ENCODE measurements around the gene BCL2L11.
A peak's percentile ranks its signal among the peaks of the same experiment; 100 is the strongest.
"Not testable (repeated sequence)": the region's sequence is repeated elsewhere in the genome, so short reads cannot be mapped to it uniquely, and the experiment has no call there.

Gene BCL2L11, protein sequence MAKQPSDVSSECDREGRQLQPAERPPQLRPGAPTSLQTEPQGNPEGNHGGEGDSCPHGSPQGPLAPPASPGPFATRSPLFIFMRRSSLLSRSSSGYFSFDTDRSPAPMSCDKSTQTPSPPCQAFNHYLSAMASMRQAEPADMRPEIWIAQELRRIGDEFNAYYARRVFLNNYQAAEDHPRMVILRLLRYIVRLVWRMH

DNA sequence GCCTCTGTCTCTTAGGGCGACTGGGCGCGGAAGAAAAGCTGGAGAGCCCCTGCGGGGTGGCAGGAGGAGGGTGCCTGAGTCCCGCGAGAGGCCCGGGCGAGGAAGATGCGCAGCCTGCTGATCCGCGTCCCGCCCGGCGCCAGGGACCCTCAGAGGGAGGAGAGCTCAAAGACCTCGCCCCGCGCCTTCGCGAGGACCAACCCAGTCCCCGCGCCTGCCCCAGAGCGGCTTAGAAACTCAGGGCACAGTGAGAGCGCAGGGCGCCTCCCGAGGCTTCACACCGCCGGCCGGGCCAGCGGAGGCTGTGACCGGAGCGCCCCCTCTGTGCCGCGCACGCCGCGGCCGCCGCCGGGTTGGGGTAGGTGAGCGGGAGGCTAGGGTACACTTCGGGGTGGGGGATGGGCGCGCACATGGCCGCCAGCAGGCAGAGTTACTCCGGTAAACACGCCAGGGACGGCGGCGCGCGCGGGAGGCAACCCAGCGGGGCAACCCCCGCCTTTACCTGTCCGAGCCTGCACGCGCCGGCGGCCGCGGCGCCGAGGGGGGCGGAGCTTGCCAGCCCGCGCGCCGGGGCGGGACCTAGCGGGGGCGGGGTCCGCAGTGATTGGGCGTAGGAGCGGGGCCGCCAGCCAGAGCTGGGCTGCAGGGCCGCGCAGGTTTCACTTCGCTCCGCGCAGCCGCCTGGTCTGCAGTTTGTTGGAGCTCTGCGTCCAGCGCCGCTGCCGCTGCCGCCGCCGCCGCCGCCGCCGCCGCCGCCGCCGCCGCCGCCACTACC, at the start of gene BCL2L11:
BCL2L11 (plus strand) TSS at position 662 of the 775 bp plus-strand sequence. CDS start 2,832 bp downstream, outside the sequence.
- DNase-seq, result peak; percentile 79

DNA sequence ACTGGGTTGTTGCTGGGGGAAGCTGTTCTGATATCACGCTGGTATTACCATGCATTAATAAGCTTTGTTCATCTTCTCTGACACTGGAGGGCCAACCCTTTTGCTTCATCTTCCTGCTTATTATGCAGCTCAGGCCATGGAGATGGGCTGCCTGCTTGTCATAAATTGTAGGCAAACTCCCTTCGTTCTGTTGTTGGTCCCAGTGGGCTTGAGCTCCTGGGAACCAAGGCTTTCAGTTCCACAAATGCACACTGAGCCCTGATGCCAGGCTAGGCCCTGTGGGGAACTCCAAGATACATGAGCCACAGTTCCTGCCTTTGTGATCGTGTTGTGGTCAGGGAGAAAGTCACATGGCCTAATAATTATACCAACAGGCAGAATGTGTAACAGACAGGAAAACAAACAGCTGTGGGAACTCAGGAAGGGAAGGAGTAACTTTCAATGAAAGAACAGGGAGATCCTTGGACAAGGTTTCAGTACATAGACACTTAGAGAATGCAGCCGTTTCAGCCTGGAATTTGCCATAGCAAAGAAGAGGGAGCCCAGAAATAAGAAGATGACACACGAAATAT, 49.0 kb upstream of the BCL2L11 start:
- DNase-seq, result no peak

DNA sequence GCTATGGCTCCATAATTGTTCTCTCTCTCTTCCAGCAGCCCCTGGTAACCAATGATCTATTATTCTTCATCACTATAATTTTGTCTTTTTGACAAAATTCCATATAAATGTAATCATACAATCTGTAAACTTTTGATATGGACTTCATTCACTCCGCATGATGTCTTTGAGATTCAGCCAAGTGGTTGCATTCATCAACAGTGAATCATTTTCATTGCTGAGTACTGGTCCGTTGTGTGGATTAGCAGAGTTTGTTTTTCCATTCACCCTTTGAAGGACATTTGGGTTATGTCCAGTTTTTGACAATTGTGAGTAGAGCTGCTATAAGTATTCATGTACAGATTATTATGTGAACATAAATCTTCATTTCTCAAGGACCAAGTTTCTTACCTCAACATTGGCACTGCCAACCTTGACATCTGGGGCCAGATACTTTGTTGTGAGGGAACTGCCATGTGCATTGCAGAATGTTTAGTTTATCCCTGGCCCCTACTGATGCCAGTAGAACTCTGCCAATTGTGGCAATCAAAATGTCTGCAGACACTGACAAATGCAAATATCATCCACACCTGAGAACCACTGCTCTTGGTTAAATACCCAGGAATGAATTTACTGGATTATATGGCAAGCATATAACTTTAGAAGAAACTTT, 48.4 kb upstream of the BCL2L11 start:
- DNase-seq, result no peak

DNA sequence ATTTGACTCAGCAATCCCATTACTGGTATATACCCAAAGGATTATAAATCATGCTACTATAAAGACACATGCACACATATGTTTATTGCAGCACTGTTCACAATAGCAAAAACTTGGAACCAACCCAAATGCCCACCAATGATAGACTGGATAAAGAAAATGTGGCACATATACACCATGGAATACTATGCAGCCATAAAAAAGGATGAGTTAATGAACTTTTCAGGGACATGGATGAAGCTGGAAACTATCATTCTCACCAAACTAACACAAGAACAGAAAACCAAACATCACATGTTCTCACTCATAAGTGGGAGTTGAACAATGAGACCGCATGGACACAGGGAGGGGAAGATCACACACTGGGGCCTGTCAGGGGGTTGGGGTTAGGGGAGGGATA, 38.1 kb upstream of the BCL2L11 start:
- DNase-seq, result not testable (repeated sequence)

DNA sequence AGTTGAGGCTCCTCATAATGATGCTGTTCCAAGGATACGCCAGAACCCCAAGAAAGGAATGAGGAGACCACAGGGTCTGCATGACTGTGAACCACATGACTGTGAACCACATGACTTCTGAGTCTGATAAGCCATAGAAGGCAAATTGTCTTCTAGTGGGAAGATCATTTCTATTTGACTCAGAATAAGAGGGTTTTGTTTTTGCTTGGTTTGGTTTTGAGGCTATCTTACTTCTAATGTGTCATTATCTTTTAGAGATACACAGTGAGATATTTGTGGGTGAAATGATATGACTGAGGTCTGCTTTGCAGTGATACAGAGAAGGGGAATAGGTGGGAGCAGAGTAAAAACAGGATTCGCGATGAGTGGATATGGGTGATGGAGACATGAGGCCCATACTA, 28.9 kb upstream of the BCL2L11 start:
- no peak for DNase-seq

DNA sequence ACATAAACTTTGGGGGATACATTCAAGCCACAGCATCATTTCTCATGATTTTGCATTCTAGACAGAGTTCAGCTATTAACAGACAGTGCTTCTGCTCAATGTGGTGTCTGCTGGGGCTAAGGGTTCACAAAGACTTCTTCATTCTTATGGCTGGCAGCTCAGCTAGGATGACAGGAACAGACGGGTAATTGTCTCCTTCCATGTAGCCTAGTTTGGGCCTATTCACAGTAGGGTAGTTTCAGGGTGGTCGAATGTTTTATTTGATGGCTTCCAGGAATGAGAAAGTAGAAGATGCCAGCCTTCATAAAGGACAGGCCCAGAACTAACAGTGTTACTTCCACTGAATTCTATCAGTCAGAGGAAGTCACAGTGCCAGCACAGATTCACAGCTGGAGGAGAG, 26.0 kb upstream of the BCL2L11 start:
- DNase-seq, result no peak

DNA sequence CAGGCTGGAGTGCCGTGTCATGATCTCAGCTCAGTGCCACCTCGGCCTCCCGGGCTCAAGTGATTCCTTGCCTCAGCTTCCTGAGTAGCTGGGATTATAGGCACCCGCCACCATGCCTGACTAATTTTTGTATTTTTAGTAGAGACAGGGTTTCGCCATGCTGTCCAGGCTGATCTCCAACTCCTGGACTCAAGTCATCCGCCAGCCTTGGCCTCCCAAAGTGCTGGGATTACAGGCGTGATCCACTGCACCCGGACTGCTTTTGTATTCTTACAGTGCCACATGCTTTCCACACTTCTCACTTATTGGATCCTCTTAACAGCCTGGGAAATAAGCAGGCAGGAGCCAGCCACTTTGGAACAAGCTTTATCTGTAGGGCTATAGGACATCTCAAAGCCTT, 25.3 kb upstream of the BCL2L11 start:
- no peak for DNase-seq

DNA sequence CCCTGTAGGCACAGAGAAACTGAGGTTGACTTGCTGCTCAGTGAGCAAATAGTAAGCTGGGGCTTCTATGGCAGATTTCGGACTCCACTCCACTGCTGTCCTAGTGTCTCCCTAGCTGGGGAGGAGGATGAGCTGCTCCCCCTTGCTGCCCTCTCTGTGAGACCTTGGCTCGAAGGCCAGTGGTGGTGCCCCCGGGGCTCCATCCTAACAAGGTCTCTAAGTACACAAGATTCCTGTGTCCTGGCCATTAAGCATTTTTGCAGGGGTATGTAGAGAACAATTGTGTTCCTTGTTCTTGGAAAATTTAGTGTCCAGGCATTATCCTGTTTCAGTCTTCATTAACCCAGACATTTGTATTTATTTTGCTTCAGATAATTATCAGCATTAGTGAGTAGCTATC, 21.3 kb upstream of the BCL2L11 start:
- no peak for DNase-seq

DNA sequence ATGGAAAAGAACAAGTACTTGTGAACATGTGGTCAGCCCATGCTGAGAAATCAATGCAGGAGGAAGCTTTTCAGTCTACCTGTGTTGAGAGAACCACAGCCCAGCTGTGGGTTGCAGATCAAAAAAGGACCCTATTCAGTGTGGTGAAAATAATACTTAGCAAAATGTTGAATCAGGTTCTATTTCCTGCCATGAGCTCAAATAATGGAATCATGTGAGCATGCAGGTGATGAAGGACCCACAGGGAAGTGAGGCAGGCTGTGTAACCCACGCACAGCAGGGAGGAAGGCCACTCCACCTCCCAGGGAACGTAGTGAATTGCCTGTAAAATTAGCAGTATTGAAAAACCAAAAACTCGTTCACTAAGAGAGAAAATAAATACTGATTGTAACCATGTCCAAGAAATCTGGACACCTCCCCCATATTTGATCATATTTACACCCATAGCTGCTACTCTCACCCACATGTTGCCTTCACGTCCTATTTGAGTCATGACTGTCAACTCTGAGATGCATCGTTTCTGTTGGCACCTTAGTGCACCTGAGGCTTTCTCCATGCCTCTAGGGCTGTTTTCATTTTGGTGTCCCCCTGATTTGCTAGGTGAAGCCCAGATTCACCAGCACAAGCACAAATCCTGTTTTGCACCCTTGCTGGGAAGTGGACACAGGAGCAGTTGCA, 20.5 kb upstream of the BCL2L11 start:
- DNase-seq, result no peak

DNA sequence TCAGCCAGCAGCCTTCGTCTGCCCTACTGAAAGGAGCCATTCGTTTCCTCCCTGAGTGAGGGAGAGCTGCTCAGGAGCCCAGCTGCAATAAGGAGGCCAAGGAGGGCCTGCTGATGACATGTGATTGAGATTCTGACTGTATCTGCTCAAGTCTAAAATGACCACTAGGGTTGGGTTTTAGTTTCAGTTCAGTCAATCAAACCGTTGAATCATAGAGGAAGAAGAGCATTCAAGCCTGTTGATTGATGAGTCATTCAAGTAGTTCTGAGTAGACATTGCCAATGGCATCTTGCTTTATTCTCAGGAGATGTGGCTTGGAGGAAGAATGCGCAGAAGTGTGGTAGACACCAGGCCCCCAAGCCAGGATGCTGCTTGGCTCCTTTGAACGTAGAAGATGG, 19.9 kb upstream of the BCL2L11 start:
- DNase-seq, result no peak

DNA sequence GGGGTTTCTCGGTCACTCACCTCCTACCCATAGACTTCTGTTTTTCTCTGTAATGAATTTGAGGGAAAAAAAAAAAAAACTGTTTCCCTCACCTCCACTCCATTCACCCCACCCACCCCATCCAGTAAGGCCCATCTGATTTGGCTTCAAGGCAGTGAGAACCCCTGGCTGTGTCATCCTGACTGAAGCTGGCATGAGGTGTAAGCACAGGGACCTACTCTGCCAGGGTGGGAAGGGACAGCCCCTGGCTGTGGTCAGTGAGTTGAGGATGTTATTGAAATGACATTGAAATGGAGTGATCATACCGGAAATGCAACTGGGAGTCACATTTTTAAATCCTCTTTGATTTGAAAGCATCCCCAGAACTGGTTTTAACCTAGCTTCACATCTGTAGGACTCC, 19.1 kb upstream of the BCL2L11 start:
- no peak for DNase-seq

DNA sequence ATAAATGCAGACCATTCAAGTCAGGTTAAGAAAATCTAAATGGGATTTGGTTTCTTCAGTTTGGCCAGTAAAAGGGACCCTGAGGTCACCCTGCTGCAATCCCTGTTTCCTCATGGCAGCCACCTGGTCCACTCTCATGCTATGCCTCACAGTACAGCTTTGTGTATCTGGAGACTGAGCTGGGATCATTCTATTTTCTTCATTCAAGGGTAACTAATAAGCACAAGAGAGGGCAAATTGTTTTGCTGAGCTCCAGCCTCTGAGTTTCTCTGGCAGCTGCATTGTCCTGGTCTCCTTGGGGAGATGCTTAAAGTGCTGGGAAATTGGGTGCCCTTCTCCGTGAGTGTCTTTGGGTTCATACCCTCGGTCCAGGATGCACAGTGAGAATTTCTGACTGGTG, 18.5 kb upstream of the BCL2L11 start:
- no peak for DNase-seq

DNA sequence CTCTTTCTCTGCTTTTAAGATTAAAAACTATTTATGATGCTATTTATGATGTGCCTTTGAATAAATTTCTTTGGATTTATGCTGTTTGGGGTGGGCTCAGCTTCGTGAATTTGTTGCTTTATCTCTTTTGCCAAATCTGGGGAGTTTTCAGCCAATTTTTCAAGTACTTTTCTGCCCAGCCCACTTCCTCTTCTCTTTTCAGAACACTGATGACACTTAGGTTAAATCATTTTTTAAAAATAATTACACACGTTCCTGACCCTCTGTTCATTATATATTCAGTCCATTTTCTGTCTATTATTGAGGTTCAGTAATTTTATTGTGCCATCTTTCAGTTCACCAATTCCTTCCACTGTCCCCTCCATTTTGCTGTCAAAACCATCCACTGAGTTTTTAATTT, 14.8 kb upstream of the BCL2L11 start:
- no peak for DNase-seq

DNA sequence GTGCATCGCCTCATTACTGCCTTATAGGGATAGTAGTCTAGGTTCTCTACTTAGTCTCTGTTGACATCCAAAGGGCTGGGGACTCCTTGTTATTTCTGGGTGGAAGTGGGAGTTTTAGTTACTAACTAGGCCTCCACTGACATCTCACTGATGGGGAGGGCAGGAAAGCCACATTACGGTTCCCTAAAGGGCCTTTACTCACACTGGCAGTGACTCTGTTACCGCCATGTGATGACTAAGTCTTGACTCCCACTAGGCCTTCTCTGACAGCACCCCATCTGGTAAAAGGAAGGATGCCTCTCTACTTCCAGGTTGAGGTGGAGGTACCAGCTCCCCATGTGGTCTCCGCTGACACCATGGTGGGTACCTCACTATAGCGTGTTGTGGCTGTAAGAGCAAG, 14.0 kb upstream of the BCL2L11 start:
- no peak for DNase-seq

DNA sequence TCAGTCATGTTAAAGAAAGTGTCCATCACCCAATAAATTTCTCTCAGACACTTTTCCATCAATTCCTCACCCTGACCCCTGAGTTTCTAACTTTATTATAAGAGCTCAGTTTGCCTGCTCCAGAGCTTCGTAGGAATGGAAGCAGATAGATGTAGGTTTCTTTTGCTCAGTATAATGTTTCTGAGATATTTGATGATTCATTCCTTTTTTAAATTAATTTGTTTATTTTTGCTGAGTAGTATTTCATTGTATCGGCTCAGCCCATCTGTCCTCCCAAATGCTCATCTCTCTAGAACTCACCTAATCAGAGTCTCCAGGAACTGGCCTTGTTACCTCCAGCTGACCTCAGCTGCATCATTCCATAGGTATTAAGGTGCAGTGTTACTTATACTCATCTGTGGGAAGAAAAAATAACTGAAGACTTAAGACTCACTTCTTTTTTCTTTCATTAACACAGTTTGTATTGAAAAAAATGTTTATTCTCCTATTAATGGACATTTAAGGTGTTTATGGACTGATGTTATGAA, 11.9 kb upstream of the BCL2L11 start:
- no peak for DNase-seq

DNA sequence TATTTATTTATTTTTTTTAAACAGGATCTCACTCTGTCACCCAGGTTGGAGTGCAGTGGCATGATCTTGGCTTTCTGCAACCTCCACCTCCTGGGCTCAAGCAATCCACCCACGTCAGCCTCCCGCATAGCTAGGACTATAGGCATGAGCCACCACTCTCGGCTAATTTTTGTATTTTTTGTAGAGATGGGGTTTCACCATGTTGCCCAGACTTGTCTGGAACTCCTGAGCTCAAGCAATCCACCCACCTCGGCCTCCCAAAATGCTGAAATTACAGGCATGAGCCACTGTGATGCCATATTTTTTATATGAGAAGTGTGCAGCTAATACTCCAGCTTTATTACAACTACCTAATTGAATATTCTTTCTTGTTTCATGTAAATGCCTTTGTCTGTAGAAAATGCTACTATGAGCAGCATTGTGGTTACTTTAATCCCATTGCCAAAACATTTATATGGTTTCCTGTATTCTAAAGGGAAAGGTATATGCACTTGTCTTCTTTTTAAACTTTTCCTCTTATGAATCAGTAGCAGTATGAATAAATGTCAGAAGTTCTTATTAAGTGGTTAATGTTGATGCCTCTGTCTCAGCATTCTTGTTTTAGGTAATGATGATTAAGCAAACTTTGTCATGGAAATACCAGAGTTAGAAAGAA, 9.5 kb upstream of the BCL2L11 start:
- DNase-seq, result no peak

DNA sequence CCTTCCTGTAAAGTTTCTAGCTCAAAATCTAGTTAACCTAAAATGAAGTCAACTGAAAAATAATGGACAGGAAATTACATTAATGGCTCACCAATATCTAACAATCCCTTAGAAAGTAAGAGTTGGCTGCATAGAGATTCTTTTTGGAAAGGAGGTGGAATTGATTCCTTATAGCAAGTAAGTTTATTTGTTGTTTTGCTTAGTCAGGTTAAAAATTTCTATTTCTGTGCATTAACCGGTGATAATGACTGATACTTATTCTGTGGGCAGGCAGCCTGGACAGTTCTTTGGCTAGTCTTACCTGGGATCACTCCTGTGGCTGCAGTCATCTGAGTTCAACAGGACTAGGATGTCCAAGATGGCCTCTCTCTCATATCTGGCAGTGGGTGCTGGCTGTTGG, 6.9 kb upstream of the BCL2L11 start:
- DNase-seq, result no peak

DNA sequence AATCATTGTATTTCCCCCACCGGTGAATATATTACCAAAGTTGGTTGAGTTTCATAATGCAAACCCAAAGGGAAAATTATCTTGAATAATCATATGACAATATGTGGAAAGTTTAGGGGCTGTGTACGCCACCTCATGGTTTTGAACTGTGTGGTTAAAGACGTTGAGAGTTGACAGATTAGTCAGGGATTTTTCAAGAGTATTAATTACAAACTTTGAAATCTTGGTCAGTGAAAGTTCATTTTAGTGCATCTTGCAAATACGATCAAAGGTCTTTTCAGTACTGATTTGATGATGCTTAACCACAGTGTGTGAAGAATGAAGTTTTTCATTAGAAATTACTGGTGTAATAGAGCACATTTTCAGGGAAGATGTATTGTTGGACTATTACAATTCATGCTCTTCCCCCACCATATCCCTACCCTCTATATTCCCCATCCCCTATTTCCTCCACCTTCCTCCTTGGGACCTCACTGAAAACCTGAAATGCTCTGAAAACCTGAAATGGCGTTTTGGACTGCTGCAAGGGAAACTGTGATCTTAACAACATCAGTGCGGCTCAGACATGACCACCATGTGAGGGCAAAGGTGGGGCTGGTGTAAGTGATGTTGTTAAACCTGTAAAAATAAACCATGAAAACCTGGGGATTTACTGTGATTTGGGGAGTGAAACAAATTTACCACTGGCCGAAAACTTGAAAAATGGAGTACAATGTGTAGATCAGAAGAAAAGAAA, 4.5 kb upstream of the BCL2L11 start:
- DNase-seq, result no peak

DNA sequence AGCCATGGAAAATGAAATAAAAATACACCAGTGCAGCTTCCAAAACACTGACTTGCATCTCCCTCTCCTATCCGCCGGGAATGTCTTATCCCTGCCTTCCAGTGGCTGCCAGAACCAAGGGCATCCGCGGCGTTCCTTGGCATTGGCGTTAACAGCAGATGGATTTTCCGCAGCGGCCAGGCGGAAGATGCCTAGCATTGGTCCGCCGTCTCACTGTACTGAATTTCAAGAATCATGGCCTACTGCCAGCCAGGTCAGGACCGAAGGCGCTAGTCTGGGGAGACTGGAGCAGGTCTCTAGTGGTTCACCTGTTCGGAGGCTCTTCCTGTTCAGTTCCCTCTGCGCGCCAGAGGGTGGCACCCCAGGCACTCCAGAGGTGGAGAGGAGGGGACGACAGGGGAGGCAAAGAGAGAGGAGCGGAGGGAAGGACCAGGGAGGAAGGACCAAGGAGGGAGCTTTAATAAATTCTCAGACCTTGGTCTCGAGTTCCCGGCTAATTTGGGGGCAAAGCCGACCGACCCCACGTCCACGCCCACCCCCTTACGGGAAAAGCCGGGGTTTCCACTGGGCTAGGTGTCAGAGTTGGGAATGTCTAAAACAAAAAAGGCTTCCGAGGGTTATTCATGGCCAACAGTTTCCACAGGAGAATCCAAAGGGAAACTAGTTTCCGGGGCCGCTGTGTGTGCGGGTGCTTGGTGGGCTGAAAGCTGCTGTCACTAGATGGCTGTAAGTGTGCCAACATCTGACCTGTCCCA, 3.7 kb upstream of the BCL2L11 start:
- DNase-seq, result peak; percentile 54

DNA sequence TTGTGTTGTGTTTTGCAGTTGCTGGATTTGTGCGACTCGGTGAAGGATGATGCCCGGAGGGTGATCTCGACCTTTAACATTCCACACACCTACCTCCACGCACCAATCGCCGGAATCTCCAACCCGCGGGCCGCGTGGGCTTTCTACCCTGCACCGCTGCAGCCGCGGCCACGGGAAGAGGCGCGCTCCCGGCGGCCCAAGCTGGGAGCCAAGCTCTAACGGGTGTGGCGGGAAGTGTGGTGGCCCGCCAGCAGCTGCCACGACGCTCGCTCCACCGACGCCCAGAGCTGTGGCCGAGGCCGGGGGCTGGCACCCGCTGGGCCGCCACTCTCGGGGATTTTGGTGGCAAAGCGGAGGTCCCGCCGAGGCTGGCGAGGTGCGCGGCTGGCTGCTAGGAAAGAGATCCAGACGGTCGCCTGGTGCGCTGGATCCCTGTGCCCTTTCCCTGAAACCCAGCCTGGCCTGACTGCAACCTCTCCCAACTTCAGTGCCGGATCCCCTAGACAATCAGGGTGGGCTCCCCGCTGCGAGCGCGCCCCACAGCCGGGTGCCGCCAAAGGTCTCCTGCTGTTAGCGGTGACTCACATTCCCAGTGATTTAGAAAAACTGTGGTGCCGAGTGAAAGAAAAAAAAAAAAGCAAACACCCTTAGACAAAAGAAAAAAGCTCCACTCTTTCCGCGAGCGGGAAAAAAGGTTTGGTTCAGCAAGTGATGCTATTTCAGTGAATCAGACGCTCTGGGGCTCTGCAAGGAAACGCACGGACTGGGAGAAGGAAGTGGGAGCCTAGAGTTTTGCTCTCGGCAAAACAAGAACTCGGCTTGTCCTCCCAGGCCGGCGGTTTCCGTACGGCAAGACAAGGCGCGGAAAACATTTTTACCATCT, 2.9 kb upstream of the BCL2L11 start:
- no peak for DNase-seq
